Central memory CD8-positive, alpha-beta T cell (primary cell): ENCODE measurements around the gene BABAM2.
"Not testable (repeated sequence)": the region's sequence is repeated elsewhere in the genome, so short reads cannot be mapped to it uniquely, and the experiment has no call there.

ENCODE experiments used
- ATAC-seq: fragments of 150-1000 bp; cut with Tn5 transposase; replicated peaks from 2 replicates; pipeline ENCODE4 v1.10.0; 2022; ENCODE audit warnings: mild to moderate bottlenecking, moderate FRiP score, moderate number of reproducible peaks; ENCODE audit not compliant: poor library complexity, severe bottlenecking; ENCODE audit errors: extremely low read depth
- DNase-seq, 2 donors: peaks; one replicate each; pipeline ENCODE4 v3.0.0; 2021; ENCODE audit warnings: low spot score in 2 of 2
- H3K27ac Mint-ChIP-seq: one replicate; pipeline ENCODE4 v1.8.0; 2022; ENCODE audit warnings: low read depth, mild to moderate bottlenecking, moderate library complexity, mixed read lengths
- H3K27me3 Mint-ChIP-seq: one replicate; pipeline ENCODE4 v1.8.0; 2022; ENCODE audit warnings: mixed read lengths
- H3K36me3 Mint-ChIP-seq: one replicate; pipeline ENCODE4 v1.8.0; 2022; ENCODE audit warnings: mild to moderate bottlenecking, moderate library complexity, mixed read lengths; ENCODE audit not compliant: insufficient read depth
- H3K4me1 Mint-ChIP-seq: one replicate; pipeline ENCODE4 v1.8.0; 2022; ENCODE audit warnings: mixed read lengths
- H3K4me3 Mint-ChIP-seq: one replicate; pipeline ENCODE4 v1.8.0; 2022; ENCODE audit warnings: mild to moderate bottlenecking, moderate library complexity, mixed read lengths
- H3K9me3 Mint-ChIP-seq: one replicate; pipeline ENCODE4 v1.8.0; 2022; ENCODE audit warnings: mixed read lengths

BABAM2 gene

DNA sequence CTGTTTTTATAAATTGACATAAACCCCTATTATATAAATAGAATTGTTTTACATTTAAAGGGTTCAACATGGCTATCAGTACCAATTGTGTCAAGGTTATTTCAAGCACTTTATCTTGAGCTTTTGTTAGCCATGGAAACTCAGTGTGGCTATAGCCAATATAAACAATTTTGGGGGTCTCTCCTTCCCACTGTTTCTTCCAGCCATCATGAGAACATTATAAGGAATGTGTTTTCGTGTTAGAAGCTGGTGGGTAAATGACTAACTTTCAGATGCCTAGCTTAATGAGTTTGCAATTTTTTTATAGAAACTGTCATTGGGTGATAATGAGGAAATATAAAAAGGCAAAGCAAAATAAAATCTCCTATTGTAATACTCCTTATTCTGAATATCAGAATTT is 348.7 kb downstream of the BABAM2 start:
- no peak overlapping the region for H3K4me3 Mint-ChIP-seq
- ATAC-seq (no peak), DNase-seq (no peak)
- H3K9me3 Mint-ChIP-seq = no peaks in the 10 kb centered on the region
- H3K27ac Mint-ChIP-seq = no peak overlapping the region
- H3K4me1 Mint-ChIP-seq = no peaks in the 10 kb centered on the region
- H3K36me3 Mint-ChIP-seq = peaks cover 7% of the 10 kb centered on the region
- H3K27me3 Mint-ChIP-seq = no peaks in the 10 kb centered on the region

DNA sequence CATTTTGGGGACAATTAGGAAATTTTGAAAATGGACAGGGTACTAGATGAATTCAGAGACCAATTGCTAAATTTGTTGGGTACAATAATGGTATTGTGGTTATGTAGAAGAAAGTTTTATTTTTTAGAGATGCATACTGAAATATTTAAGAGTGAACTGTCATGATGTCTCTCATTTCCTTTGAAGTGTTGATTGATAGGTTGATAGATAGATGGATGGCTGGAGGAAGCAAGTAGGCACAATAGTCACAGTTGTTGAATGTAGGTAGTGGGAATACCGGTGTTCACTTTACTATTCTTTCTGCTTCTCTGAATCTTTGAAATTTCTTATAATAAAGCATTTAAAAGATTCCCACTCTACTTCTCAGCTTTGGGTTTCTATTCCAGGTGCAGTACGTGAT is 350.4 kb downstream of the BABAM2 start:
- Mint-ChIP-seq H3K27ac (no peak overlapping the region), H3K9me3 (no peaks in the 10 kb centered on the region), H3K36me3 (peaks cover 7% of the 10 kb centered on the region), H3K4me1 (no peaks in the 10 kb centered on the region), H3K4me3 (no peak overlapping the region), H3K27me3 (no peaks in the 10 kb centered on the region)
- ATAC-seq (no peak), DNase-seq (no peak)

DNA sequence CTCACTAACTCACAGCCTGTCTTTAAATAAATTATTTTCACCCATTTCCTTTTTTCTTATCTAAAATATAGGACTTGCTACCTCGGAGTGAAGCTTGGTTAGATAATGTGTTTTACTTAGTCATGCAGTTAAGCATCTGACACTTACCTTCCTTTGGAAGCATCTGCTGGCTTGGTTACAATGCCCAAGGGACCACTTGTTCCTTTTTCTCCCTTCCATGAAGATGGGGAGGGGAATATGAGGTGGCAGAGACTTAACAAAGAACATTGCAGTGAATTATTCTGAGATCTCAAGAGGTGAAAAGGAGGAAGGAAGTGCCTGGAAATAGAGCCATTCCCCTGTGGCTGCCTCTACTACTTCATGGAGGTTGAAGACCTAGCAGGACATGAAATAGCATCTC is 356.8 kb downstream of the BABAM2 start:
- DNase-seq (no peak), ATAC-seq (no peak)
- no peaks in the 10 kb centered on the region for H3K27me3 Mint-ChIP-seq
- peaks cover 11% of the 10 kb centered on the region for H3K36me3 Mint-ChIP-seq
- peaks cover 15% of the 10 kb centered on the region for H3K4me1 Mint-ChIP-seq
- H3K27ac Mint-ChIP-seq = peak overlapping the region; percentile 11
- no peak overlapping the region for H3K4me3 Mint-ChIP-seq
- H3K9me3 Mint-ChIP-seq = no peaks in the 10 kb centered on the region

- peak overlapping the region; percentile 11 for H3K27ac Mint-ChIP-seq
- H3K27me3 Mint-ChIP-seq = no peaks in the 10 kb centered on the region
- peaks cover 11% of the 10 kb centered on the region for H3K36me3 Mint-ChIP-seq
- H3K4me3 Mint-ChIP-seq = no peak overlapping the region
- H3K9me3 Mint-ChIP-seq = no peaks in the 10 kb centered on the region
- peaks cover 20% of the 10 kb centered on the region for H3K4me1 Mint-ChIP-seq
- no peak for ATAC-seq
- DNase-seq = no peak
Measured at GRCh38 chr2:28247734-28248133, 357.2 kb downstream of the BABAM2 start.

DNA sequence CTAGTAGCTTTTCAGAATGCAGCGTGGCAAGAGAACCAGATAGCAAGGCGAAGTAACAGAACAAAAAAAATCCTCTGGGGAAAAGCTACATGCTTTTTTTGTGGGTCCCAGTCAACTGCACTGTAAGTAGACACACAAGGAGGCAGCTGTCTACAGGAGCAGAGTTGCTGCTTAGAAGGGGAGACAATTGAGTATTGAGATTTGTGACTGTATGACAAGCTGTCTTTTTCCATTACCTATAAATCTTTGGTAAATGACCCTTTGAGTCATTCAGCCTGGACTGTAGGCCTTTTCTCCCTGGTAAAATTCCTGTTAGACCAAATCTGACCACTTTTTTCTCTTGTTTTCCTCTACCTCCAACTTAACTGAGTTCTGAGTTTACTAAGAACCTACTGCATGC is 358.0 kb downstream of the BABAM2 start:
- Mint-ChIP-seq H3K4me1 (peaks cover 21% of the 10 kb centered on the region), H3K27ac (no peak overlapping the region), H3K9me3 (no peaks in the 10 kb centered on the region), H3K27me3 (no peaks in the 10 kb centered on the region), H3K36me3 (peaks cover 7% of the 10 kb centered on the region), H3K4me3 (no peak overlapping the region)
- ATAC-seq = no peak
- DNase-seq = no peak

DNA sequence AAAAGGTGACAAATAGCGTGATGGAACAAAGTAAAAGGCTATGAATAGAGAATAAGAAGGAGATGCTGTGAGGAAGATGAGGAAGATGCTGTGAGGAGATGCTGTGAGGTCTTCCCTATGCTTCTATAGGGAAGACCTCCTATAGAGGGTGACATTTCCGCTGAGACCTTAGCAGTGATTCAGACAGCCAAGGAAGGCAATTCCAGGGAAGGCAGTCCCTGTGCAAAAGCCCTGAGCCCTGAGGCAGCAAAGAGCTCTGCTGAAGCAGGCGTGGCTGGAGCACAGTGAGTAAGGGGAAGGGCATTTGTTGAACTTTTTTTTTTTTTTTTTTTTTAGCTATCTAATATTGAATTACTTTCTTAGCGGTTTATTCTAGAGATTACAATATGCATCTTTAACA is 359.5 kb downstream of the BABAM2 start:
- Mint-ChIP-seq H3K27ac (no peak overlapping the region), H3K36me3 (peaks cover 5% of the 10 kb centered on the region), H3K4me3 (no peak overlapping the region), H3K27me3 (no peaks in the 10 kb centered on the region), H3K9me3 (no peaks in the 10 kb centered on the region), H3K4me1 (peaks cover 21% of the 10 kb centered on the region)
- no peak for ATAC-seq
- no peak for DNase-seq

DNA sequence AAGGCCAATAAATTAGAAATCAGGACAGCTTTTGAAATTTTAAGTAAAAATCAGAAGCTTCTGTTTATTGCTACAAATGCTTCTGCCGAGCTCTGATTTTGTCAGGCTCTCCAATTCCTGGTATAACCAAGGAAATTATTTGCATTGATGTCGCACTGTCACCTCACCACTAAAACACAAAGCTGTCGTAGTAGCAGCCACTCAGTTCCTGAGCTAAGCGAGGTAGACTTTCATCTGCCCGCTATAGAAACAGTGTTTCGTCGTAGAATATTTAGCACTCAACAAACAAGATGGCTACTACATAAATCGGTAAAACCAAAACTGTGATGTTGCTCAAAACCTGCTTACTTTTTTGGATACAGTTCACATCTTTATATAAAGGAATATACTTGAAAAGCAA is 360.8 kb downstream of the BABAM2 start:
- H3K27ac Mint-ChIP-seq = peak overlapping the region; percentile 84
- DNase-seq (no peak), ATAC-seq (peak; percentile 81)
- peak overlapping the region; percentile 54 for H3K4me3 Mint-ChIP-seq
- peaks cover 5% of the 10 kb centered on the region for H3K36me3 Mint-ChIP-seq
- H3K9me3 Mint-ChIP-seq = no peaks in the 10 kb centered on the region
- peaks cover 21% of the 10 kb centered on the region for H3K4me1 Mint-ChIP-seq
- H3K27me3 Mint-ChIP-seq = no peaks in the 10 kb centered on the region

DNA sequence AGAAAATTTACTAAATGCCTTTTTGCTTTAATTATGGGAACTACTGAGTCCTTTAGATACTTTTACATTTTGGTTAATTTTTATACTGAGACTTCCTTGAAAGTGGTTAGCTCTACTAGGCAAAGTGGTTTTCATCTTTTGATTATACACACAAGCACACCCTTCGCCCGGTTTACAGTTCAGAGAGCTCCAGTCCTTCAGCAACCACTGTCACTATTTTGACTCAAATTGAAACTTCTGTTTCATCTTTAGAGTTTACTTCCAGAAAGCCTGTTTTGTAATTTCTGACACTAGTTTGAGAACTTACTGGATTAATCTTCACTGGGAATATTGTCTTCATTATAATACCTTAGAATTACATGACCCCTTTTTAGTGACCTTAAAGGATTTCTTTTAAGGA is 361.8 kb downstream of the BABAM2 start:
- Mint-ChIP-seq H3K4me1 (peaks cover 15% of the 10 kb centered on the region), H3K4me3 (peak overlapping the region; percentile 54), H3K27me3 (no peaks in the 10 kb centered on the region), H3K27ac (peak overlapping the region; percentile 84), H3K9me3 (no peaks in the 10 kb centered on the region), H3K36me3 (peaks cover 6% of the 10 kb centered on the region)
- ATAC-seq (peak; percentile 36), DNase-seq (no peak)

- no peak overlapping the region for H3K4me3 Mint-ChIP-seq
- ATAC-seq = no peak
- H3K4me1 Mint-ChIP-seq = peaks cover 14% of the 10 kb centered on the region
- H3K36me3 Mint-ChIP-seq = peaks cover 5% of the 10 kb centered on the region
- H3K27ac Mint-ChIP-seq = no peak overlapping the region
- no peaks in the 10 kb centered on the region for H3K9me3 Mint-ChIP-seq
- DNase-seq = no peak
- H3K27me3 Mint-ChIP-seq = no peaks in the 10 kb centered on the region
Measured at GRCh38 chr2:28253543-28253942, 363.0 kb downstream of the BABAM2 start.

DNA sequence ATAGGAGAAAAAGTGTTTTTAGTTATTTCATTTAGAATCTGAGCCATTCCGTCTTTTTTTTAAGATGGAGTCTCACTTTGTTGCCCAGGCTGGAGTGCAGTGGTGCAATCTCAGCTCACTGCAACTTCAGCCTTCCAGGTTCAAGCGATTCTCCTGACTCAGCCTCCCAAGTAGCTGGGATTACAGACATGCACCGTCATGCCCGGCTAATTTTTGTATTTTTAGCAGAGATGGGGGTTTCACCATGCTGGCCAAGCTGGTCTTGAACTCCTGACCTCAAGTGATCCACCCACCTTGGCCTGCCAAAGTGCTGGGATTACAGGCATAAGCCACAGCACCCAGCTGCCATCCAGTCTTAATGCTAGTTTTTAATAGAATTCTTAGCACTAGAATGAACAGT is 364.7 kb downstream of the BABAM2 start:
- not testable (repeated sequence) for H3K4me1 Mint-ChIP-seq, H3K4me3 Mint-ChIP-seq, DNase-seq, H3K36me3 Mint-ChIP-seq, H3K9me3 Mint-ChIP-seq, H3K27ac Mint-ChIP-seq, H3K27me3 Mint-ChIP-seq, ATAC-seq

DNA sequence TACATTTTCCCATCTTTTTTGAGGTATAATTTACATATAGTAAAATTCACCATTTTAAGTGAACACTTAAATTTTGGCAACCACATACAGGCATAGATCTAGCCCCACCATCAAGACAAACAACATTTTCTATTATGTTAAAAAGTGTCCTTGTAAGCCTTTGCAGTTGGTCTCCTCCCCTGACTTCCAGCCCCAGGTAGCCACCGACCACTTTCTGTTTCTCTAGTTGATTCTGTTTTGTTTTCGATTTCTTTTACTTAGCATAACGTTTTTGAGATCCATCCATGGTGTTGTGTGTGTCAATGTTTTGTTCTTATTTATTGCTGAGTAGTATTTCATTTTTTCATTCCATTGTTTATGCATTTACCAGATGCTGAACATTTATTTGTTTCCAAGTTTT is 366.7 kb downstream of the BABAM2 start:
- no peak overlapping the region for H3K4me3 Mint-ChIP-seq
- peaks cover 7% of the 10 kb centered on the region for H3K4me1 Mint-ChIP-seq
- H3K9me3 Mint-ChIP-seq = no peaks in the 10 kb centered on the region
- no peak for DNase-seq
- ATAC-seq = no peak
- H3K27ac Mint-ChIP-seq = no peak overlapping the region
- H3K36me3 Mint-ChIP-seq = peaks cover 5% of the 10 kb centered on the region
- no peaks in the 10 kb centered on the region for H3K27me3 Mint-ChIP-seq

DNA sequence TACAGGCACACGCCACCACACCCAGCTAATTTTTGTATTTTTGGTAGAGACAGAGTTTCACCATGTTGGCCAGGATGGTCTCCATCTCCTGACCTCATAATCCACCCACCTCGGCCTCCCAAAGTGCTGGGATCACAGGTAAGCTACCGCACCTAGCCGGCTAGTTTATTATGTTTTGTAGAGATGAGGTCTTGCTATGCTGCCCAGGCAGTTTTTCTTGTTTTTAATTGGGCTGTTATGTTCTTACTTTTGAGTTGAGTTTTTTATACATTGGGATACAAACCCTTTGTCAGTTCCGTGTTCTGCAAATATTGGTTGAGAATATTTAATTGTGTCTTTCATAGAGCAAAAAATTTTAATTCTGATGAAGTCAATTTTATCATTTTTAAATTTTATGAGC is 368.7 kb downstream of the BABAM2 start:
- not testable (repeated sequence) for ATAC-seq, DNase-seq, H3K27ac Mint-ChIP-seq, H3K4me1 Mint-ChIP-seq, H3K36me3 Mint-ChIP-seq, H3K4me3 Mint-ChIP-seq, H3K27me3 Mint-ChIP-seq, H3K9me3 Mint-ChIP-seq

DNA sequence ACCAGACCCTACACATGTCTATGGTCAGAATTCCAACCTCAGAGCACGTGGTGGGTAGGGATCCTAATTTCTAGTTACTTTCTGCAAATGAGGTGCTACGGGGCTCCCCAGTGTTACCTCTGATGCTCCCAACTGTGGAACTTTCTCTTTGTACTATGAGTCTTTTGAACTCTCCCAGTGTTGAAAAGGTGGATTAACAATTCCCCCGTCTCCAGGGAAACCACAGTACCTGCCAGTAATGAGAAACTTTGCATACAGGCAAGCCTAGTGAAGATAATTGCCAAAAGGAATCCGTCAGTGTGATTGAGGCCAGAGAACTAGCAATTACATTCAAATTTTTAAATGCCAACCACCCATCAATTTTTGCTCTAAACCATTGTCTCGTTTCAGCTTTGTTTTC is 373.2 kb downstream of the BABAM2 start:
- H3K9me3 Mint-ChIP-seq = no peaks in the 10 kb centered on the region
- no peak overlapping the region for H3K4me3 Mint-ChIP-seq
- DNase-seq (no peak), ATAC-seq (no peak)
- peaks cover 8% of the 10 kb centered on the region for H3K36me3 Mint-ChIP-seq
- no peaks in the 10 kb centered on the region for H3K27me3 Mint-ChIP-seq
- H3K27ac Mint-ChIP-seq = no peak overlapping the region
- H3K4me1 Mint-ChIP-seq = peaks cover 18% of the 10 kb centered on the region

- Mint-ChIP-seq H3K36me3 (peaks cover 6% of the 10 kb centered on the region), H3K27ac (peak overlapping the region; percentile 7), H3K9me3 (no peaks in the 10 kb centered on the region), H3K4me1 (peaks cover 40% of the 10 kb centered on the region), H3K27me3 (no peaks in the 10 kb centered on the region), H3K4me3 (no peak overlapping the region)
- DNase-seq = no peak
- ATAC-seq = peak; percentile 28
Measured at GRCh38 chr2:28267282-28267681, 376.8 kb downstream of the BABAM2 start.
